ENCODE data around the gene TEX2. TPM values are rescaled to one million over a fixed set of nuclear protein-coding genes. Genes with fewer than 3 reads are reported as not detected.

TEX2 gene
- total and polyA plus RNA-seq, 9 of the 15 experiments (the other 6 are each of a cell fraction or from before 2014, with no cell fraction given) = 4.1 to 27.6 (median 19.3) TPM

- TF ChIP-seq HOMEZ (CRISPR knock-in tag; IDR thresholded peaks at IDR 0.05) (no peak), ZNF583 (CRISPR knock-in tag; IDR thresholded peaks at IDR 0.05) (no peak), SRSF3 (IDR thresholded peaks at IDR 0.05; ENCODE audit: insufficient read depth, low read length) (no peak), PHF21A (IDR thresholded peaks at IDR 0.05; ENCODE audit: borderline replicate concordance, low read depth) (no peak), ZNF134 (CRISPR knock-in tag; conservative IDR thresholded peaks at IDR 0.05) (no peak), POU5F1 (IDR thresholded peaks at IDR 0.05; ENCODE audit: borderline replicate concordance, low read depth, low read length, partially characterized antibody) (no peak), CBX2 (IDR thresholded peaks at IDR 0.05; ENCODE audit: insufficient read depth, low read length, poor library complexity, severe bottlenecking) (no peak), SIN3B (IDR thresholded peaks at IDR 0.05; ENCODE audit: low read depth) (no peak)
- TF ChIP-seq, protein P1, sequence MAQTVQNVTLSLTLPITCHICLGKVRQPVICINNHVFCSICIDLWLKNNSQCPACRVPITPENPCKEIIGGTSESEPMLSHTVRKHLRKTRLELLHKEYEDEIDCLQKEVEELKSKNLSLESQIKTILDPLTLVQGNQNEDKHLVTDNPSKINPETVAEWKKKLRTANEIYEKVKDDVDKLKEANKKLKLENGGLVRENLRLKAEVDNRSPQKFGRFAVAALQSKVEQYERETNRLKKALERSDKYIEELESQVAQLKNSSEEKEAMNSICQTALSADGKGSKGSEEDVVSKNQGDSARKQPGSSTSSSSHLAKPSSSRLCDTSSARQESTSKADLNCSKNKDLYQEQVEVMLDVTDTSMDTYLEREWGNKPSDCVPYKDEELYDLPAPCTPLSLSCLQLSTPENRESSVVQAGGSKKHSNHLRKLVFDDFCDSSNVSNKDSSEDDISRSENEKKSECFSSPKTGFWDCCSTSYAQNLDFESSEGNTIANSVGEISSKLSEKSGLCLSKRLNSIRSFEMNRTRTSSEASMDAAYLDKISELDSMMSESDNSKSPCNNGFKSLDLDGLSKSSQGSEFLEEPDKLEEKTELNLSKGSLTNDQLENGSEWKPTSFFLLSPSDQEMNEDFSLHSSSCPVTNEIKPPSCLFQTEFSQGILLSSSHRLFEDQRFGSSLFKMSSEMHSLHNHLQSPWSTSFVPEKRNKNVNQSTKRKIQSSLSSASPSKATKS (CRISPR knock-in tag; IDR thresholded peaks at IDR 0.05) = no peak
These were observed 107.1 kb downstream of the TEX2 start (continued) for GRCh38 chr17:64155751-64156544.
